ENCODE results near the gene SPEM1.

GRCh38 chr17:7419819-7420610 is at the start of gene SPEM1:
- TF ChIP-seq, protein P1, sequence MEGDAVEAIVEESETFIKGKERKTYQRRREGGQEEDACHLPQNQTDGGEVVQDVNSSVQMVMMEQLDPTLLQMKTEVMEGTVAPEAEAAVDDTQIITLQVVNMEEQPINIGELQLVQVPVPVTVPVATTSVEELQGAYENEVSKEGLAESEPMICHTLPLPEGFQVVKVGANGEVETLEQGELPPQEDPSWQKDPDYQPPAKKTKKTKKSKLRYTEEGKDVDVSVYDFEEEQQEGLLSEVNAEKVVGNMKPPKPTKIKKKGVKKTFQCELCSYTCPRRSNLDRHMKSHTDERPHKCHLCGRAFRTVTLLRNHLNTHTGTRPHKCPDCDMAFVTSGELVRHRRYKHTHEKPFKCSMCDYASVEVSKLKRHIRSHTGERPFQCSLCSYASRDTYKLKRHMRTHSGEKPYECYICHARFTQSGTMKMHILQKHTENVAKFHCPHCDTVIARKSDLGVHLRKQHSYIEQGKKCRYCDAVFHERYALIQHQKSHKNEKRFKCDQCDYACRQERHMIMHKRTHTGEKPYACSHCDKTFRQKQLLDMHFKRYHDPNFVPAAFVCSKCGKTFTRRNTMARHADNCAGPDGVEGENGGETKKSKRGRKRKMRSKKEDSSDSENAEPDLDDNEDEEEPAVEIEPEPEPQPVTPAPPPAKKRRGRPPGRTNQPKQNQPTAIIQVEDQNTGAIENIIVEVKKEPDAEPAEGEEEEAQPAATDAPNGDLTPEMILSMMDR (IDR thresholded peaks at IDR 0.05) = no peak
- no peak for TF ChIP-seq POLR2A (IDR thresholded peaks at IDR 0.05)

Data from thyroid gland (tissue), 4 donors.